Body of pancreas (tissue), 4 donors: ENCODE measurements around the gene TSG101.

Experiments
- CTCF ChIP-seq, 7 experiments: fragments of 450-650 bp in 4 of 7; fragments of 200-600 bp in 3 of 7; sonication (generic) in 3 of 7; IDR thresholded peaks; one replicate each; pipeline ENCODE4 v1.5.1; 2016 to 2019; ENCODE audit warnings: antibody characterized with exemption in 7 of 7
- POLR2A ChIP-seq, 3 donors: fragments of 450-650 bp; IDR thresholded peaks; one replicate each; pipeline ENCODE4 v1.6.1; 2016; ENCODE audit warnings: antibody characterized with exemption in 3 of 3, mild to moderate bottlenecking in 2 of 3

- TF ChIP-seq CTCF (IDR thresholded peaks at IDR 0.05) (no peak), POLR2A (IDR thresholded peaks at IDR 0.05) (no peak)
These were observed 36.5 kb upstream of the TSG101 start for GRCh38 chr11:18563090-18563730.
